Measurements from ENCODE around the gene NGDN.

The NGDN gene

GRCh38 chr14:23452237-23452636, 17.3 kb upstream of the NGDN start:
- no peak for TF ChIP-seq TAF1 (IDR thresholded peaks at IDR 0.05; ENCODE audit: borderline replicate concordance, insufficient read depth, low read length)
- TF ChIP-seq FOXP2 (optimal IDR thresholded peaks at IDR 0.05; ENCODE audit: borderline replicate concordance, extremely low read depth, extremely low read length, insufficient read depth) = no peak
- no peak for TF ChIP-seq SIN3A (IDR thresholded peaks at IDR 0.05; ENCODE audit: borderline replicate concordance, insufficient read depth, low read length)
- no peak for TF ChIP-seq POLR2AphosphoS5 (IDR thresholded peaks at IDR 0.05; ENCODE audit: low read depth, low read length)
- TF ChIP-seq, protein P1, sequence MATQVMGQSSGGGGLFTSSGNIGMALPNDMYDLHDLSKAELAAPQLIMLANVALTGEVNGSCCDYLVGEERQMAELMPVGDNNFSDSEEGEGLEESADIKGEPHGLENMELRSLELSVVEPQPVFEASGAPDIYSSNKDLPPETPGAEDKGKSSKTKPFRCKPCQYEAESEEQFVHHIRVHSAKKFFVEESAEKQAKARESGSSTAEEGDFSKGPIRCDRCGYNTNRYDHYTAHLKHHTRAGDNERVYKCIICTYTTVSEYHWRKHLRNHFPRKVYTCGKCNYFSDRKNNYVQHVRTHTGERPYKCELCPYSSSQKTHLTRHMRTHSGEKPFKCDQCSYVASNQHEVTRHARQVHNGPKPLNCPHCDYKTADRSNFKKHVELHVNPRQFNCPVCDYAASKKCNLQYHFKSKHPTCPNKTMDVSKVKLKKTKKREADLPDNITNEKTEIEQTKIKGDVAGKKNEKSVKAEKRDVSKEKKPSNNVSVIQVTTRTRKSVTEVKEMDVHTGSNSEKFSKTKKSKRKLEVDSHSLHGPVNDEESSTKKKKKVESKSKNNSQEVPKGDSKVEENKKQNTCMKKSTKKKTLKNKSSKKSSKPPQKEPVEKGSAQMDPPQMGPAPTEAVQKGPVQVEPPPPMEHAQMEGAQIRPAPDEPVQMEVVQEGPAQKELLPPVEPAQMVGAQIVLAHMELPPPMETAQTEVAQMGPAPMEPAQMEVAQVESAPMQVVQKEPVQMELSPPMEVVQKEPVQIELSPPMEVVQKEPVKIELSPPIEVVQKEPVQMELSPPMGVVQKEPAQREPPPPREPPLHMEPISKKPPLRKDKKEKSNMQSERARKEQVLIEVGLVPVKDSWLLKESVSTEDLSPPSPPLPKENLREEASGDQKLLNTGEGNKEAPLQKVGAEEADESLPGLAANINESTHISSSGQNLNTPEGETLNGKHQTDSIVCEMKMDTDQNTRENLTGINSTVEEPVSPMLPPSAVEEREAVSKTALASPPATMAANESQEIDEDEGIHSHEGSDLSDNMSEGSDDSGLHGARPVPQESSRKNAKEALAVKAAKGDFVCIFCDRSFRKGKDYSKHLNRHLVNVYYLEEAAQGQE (IDR thresholded peaks at IDR 0.05; ENCODE audit: insufficient read depth in 1 of 2, low read depth in 2 of 2, low read length in 2 of 2) = no peak

DNA sequence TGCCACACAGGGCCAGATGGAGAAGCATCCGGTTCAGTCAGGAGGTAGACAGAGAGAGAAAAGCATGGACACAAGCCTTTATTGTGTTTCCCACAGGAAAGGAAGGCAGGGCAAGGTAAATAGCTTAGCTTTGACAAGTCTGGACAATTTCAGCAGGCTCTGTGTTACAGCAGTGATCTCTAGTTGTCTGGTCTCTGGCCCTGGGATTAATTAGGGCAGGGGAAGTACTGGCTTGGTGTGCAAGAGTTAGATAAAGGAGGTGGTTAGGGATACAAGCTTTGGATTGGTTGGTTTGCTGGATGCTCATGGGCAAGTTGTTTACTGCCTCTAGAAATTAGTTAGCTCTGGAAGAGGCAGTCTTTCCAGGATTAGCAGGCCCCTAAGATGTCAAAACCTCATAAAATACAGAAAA, 15.1 kb upstream of the NGDN start:
- no peak for TF ChIP-seq POLR2AphosphoS5 (IDR thresholded peaks at IDR 0.05; ENCODE audit: low read depth, low read length)
- TF ChIP-seq FOXP2 (optimal IDR thresholded peaks at IDR 0.05; ENCODE audit: borderline replicate concordance, extremely low read depth, extremely low read length, insufficient read depth) = no peak
- TF ChIP-seq, protein P1 (IDR thresholded peaks at IDR 0.05; ENCODE audit: insufficient read depth in 1 of 2, low read depth in 2 of 2, low read length in 2 of 2) = no peak
- TF ChIP-seq TAF1 (IDR thresholded peaks at IDR 0.05; ENCODE audit: borderline replicate concordance, insufficient read depth, low read length) = no peak
- no peak for TF ChIP-seq SIN3A (IDR thresholded peaks at IDR 0.05; ENCODE audit: borderline replicate concordance, insufficient read depth, low read length)

DNA sequence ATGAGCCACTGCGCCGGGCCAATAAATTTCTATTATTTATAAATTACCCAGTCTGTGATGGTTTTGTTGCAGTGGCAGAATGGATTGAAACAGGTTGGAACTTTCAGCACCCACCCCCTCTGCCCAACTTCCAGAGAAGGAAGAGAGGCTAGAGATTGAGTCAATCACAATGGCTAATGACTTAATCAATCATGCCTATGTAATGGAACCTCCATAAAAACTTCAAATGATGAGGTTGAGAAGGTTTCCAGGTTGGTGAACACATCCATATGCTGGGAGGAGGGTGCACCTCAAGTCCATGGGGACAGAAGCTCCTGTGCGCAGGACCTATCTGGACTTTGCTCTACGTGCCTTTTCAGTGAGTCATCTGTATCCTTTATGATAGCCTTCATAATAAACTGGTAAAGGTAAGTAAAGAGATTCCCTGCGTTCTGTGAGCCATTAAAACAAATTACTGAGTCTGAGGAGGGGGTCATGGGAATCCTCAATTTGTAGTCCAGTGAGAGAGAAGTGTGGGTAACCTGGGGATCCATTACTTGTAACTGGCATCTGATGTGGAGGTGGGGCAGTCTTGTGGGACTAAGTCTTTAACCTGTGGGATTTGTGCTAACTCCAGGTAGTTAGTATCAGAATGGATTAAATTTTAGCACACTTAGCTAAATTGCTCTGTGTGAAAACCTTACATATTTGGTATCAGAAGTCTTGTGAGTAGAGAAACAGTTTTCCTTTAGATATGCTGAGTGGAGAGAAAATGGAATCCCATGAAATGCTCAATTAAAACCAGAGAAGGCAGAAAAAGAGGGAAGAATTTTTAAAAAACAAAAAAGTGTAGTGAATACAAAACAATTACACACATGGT, 11.7 kb upstream of the NGDN start:
- TF ChIP-seq FOXP2 (optimal IDR thresholded peaks at IDR 0.05; ENCODE audit: borderline replicate concordance, extremely low read depth, extremely low read length, insufficient read depth) = no peak
- TF ChIP-seq POLR2AphosphoS5 (IDR thresholded peaks at IDR 0.05; ENCODE audit: low read depth, low read length) = no peak
- no peak for TF ChIP-seq SIN3A (IDR thresholded peaks at IDR 0.05; ENCODE audit: borderline replicate concordance, insufficient read depth, low read length)
- TF ChIP-seq, protein P1 (IDR thresholded peaks at IDR 0.05; ENCODE audit: insufficient read depth in 1 of 2, low read depth in 2 of 2, low read length in 2 of 2) = no peak
- TF ChIP-seq TAF1 (IDR thresholded peaks at IDR 0.05; ENCODE audit: borderline replicate concordance, insufficient read depth, low read length) = no peak

DNA sequence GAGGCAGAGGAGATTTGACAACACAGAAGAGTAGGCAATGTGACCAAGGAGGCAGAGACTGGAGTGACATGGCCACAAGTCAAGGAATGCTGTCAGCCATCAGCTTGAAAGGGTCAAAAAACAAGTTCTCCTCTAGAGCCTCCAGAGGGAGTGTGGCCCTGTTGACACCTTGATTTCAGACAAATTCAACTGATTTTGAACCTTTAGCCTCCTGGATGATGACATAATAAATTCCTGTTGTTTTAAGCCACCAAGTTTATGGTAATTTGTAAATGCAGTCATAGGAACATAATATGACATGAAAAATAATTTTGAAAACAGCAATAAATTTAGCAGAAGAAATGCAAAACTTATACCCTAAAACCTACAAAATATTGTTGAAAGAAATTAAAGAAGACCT, 8.5 kb upstream of the NGDN start:
- TF ChIP-seq TAF1 (IDR thresholded peaks at IDR 0.05; ENCODE audit: borderline replicate concordance, insufficient read depth, low read length) (no peak), POLR2AphosphoS5 (IDR thresholded peaks at IDR 0.05; ENCODE audit: low read depth, low read length) (no peak), SIN3A (IDR thresholded peaks at IDR 0.05; ENCODE audit: borderline replicate concordance, insufficient read depth, low read length) (no peak)
- TF ChIP-seq, protein P1 (IDR thresholded peaks at IDR 0.05; ENCODE audit: insufficient read depth in 1 of 2, low read depth in 2 of 2, low read length in 2 of 2) = no peak

Data from PFSK-1 (cell line).